Measurements from ENCODE around the gene TEX261.

- TF ChIP-seq CTCF (IDR thresholded peaks at IDR 0.05): no peak
- no peak for TF ChIP-seq POLR2A (IDR thresholded peaks at IDR 0.05)
Observed at GRCh38 chr2:70985283-70985688, 9.4 kb downstream of the TEX261 start.

All from gastroesophageal sphincter (tissue), 3 donors.